Hematopoietic multipotent progenitor cell treated with erythropoietin and hydrocortisone succinate and interleukin-3 and kit ligand, for 4 days (in vitro differentiated cells): ENCODE data around the gene IMMT.
"Not testable (repeated sequence)": the region's sequence is repeated elsewhere in the genome, so short reads cannot be mapped to it uniquely, and the experiment has no call there.

Source experiments
- DNase-seq: peaks from one replicate; pipeline ENCODE4 v3.0.0-alpha.2; 2015

Gene IMMT

DNA sequence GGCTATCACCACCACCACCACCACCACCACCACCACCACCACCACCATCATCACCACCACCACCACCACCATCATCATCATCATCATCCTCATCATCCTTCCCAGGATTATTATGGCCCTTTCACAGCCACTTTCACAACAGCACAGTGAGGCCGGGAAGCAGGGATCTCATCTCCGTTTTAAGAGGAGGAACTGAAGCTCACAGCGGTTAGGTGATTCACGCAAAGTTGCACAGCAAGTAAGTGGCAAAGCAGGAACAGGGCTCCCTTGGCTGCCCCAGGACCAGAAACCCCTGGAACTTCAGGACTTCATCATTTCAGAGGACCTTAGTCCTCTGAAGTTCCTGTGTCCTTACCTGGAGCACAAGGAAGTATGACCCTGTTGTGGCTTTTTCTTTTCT is 30.8 kb upstream of the IMMT start:
- DNase-seq, result no peak

- peak; percentile 64 for DNase-seq
These were observed 30.3 kb upstream of the IMMT start for GRCh38 chr2:86225581-86225980.

GRCh38 chr2:86224645-86225355 is 29.5 kb upstream of the IMMT start:
- no peak for DNase-seq

GRCh38 chr2:86223927-86224560 is 28.8 kb upstream of the IMMT start:
- DNase-seq, result no peak

DNA sequence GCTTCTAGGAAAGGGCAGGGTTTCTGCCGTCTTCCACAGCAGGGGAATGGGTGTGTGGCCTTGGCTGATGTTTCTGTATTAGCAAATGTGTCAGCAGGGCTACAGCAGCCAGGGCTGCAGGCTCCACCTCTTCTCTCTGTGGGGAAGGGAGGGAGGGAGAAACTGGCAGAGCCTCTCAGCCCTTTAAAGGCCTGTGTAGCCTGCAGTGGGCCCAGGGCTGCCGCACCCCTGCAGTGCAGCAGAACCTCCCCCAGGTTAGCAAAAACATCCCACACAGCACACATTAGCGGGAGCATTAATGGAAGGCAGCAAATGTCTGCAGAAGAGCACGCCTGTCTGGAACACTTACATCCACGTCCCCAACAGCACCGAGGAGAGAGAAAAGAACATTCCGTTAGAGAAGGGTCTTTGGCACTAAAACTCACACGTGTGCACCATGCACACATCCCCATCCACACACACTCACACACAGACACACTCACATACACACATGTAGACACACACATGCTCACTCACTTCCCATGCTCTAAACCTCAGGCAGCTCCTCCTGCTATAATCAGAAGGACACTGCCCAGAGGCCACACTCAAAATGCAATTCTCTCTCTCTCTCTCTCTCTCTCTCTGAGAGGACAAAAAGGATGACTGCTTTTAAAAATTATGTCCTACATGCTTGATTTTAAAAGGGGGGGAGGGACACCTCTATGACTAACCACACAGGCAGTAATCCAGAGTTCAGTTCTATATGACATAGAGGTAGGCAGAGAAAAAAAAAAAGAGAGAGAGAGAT is 28.1 kb upstream of the IMMT start:
- DNase-seq, result no peak

- DNase-seq, result peak; percentile 87
These were observed 25.9 kb upstream of the IMMT start for GRCh38 chr2:86221066-86221684.

DNA sequence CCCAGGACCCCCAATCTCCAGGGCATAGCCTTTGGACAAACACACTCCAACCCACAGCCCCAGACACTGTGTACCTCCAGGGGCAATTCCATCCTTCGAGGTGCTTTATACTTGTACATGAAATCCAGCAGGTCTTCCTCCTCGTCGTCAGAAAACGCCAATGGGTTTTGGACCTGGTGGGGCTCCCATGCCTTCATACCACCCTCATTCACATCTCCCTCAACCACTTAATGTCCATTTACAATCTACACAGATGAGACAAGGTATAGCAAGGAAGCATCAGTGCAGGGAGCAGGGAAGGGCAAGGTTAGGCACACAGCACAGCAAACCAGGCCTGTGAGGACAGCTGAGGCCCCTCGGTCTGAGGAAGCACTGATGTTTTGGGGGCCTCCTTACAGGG is 24.6 kb upstream of the IMMT start:
- no peak for DNase-seq

DNA sequence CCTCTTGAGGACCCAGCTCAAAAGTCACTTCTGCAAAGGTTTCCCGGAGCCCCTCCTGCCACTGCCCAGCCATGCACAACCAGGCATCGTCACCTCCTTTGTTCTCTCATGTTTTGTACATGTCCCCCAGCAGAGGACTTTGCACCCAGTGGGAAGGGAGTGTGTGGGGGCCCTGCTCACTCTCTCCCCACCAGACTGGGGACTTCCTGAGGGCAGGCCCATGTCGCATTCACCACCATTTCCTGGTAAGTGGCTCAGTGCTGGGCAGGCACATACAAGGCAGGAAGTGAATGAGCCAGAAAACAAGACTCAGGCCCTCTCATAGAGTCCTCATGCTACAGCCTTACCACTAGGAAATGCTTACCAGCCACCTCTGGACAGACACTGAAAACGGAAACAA is 22.9 kb upstream of the IMMT start:
- DNase-seq, result no peak

DNA sequence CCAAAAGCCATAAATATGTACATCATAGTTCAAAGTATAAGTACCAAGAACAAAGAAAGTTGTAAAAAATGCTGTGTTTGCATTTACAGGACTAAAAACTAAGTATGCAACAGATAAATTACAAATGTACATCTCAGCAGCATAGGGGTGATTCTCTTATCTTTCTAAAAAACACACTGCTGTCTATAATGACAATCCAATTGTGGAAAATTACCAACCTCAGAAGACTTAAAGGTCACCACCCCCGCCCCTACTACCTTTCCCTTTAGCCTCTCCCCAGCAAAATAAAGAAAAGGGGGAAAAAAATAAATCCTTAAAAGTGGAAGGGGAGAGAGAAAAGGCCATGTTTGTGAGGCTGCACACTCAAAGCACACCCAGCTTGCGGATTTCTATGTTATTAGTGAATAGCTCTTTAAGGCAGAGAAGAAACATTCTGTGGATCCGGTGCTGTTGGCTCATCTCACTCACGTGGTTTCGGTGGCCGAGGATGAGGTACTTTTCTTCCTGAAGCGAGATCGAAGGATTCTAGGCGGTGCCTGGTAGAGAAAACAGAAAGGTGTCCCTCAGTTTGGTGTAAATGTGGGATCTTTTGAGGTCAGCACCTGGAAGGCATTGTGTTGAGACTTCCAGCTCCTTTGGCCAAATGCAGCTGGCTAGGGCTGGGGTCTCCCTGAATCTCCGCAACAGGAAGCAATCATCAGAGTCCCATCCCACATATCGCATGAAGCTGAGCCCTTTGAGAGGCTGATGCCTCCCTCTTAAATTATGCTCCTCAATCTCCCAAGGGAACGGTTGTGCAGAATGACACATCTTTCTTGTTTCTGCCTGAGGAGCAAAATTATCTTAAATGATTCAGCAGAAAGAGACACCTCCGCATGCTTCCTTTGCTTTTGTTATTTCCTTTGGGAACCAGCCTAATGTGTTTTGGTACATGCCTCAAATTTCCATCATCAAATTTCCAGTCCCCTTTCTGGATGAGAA is 21.6 kb upstream of the IMMT start:
- DNase-seq, result peak; percentile 69

GRCh38 chr2:86214503-86214832 is 19.2 kb upstream of the IMMT start:
- no peak for DNase-seq

DNA sequence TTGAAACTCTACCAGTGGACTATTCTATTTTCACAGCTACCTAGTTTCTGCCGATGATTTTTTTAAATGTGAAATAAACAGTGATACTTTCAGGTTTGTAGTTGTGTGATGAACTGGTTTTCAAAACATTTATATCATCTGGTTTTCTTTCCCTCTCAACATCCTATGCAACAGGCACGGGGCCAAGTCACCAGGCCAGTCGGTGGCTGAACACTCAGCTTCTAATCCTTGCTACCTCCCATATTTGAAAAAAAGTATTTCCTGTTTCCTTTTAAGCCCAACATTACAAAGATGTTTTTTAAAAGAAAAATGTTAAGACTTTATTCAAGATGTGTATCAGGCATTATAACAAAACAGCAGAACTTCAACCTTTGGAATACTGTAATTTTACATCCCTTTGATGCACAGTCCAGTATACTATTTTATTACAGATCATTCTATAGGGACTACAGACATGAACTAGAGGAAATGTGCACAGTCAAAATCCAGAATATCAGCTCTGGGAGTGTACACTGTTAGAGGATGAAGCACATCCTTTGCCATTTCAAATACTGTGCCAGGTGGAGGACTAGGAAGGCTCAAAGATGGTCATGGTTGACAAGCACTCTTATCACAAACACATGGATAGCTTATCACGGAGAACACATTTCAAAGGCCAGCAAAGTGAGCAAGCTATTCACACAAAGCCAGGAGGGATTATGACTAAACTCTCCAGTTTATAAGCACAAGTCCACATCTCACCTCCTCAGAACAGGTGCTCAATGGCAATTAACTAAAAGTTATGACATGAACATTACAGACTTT is 18.6 kb upstream of the IMMT start:
- DNase-seq, result peak; percentile 70

GRCh38 chr2:86213056-86213455 is 17.8 kb upstream of the IMMT start:
- no peak for DNase-seq

- no peak for DNase-seq
These were observed 16.5 kb upstream of the IMMT start for GRCh38 chr2:86211796-86212188.

GRCh38 chr2:86211033-86211795 is 16.0 kb upstream of the IMMT start:
- DNase-seq, result no peak

DNA sequence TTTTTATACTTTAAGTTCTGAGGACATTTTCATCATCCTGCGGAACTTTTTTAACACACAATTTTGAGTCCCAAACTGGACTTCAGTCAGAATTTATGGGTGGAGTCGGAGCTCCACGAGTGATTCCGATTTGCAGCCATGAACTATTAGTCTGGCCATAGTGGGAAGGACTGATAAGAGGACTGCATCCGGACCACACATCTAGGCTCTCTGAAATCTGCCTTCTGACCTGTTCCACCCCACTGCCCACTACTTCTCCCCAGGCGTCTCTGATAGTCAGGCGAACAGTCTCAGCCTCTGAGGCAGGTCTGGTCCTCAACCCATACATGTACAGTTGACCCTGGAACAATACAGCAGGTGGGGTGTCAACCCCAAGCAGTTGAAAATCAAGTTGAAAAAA is 9.2 kb upstream of the IMMT start:
- DNase-seq, result no peak

DNA sequence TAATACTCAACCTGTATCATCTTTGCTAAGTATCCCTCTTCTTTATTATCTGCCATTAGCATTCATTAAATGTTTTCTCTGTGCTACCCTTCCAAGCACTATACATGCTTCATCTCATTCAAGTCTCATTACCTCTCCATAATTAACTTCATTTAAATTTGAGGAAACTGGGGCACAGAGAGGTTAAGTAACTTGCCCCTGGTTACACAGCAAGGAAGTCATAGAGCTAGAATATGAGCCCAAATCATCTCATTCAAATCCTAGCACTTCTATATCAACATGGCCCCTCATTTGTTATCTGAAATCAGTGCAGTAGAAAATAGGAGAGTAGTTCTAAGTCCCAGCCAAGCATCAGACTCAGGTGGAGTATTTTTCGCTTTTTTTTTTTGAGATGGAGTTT is 8.4 kb upstream of the IMMT start:
- DNase-seq, result no peak

DNA sequence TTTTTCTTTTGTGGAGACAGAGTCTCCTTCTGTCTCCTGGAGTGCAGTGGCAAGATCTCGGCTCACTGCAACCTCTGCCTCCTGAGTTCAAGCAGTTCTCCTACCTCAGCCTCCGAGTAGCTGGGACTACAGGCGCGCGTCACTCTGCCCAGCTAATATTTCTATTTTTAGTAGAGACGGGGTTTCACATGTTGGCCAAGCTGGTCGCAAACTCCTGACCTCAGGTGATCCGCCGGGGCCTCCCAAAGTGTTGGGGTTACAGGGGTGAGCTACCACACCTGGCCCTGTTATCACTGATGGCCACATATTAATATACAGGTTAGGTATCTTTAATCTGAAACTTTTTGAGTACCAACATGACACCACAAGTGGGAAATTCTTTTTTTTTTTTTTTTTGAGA is 7.4 kb upstream of the IMMT start:
- no peak for DNase-seq

- no peak for DNase-seq
These were observed 7.1 kb upstream of the IMMT start for GRCh38 chr2:86202336-86202692.

- no peak for DNase-seq
These were observed 6.5 kb upstream of the IMMT start for GRCh38 chr2:86201671-86202335.

DNA sequence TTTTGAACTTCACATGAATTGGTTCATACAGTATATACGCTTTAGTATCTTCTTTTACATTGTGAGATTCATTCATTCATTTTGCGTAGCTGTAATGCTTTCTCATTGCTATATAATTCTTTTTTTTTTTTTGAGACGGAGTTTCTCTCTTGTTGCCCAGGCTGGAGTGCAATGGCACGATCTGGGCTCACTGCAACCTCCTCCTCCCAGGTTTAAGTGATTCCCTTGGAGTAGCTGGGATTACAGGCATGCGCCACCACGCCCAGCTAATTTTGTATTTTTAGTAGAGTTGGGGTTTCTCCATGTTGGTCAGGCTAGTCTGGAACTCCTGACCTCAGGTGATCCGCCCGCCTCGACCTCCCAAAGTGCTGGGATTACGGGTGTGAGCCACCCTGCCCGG is 5.3 kb upstream of the IMMT start:
- not testable (repeated sequence) for DNase-seq

DNA sequence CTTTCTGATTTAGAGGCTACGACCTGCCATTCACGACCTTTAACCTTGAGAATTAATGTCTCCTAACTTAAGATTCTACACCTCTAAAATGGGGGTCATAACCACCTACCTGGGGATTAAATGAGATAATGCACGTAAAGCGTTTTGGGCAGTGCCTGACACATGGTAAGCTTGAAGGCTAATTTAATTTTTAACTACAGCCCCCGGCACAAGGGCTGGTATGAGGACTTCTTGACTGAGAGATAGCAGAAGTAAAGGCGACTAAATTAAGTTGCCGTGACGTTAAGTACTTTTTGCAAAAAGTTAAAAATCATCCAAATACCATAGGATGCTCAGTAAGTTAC is 4.5 kb upstream of the IMMT start:
- DNase-seq, result no peak
